HL-60 (cell line): ENCODE results near the gene TSHZ1.
A peak's percentile ranks its signal among the peaks of the same experiment; 100 is the strongest.

Source experiments
- DNase-seq, 2 experiments: peaks; one replicate each; pipeline ENCODE4 v3.0.0-alpha.2; 2010 to 2020; ENCODE audit warnings: low read depth in 1 of 2, low spot score in 1 of 2
- H3K27ac ChIP-seq: fragments of 250-450 bp; sonication (Bioruptor Pico); replicated peaks from 2 replicates; pipeline ENCODE4 v1.5.1; 2020; ENCODE audit warnings: mild to moderate bottlenecking, moderate library complexity
- H3K27me3 ChIP-seq: fragments of 250-450 bp; sonication (Bioruptor Pico); 2 replicates; pipeline ENCODE4 v1.5.1; 2021; ENCODE audit warnings: mild to moderate bottlenecking, moderate library complexity; ENCODE audit not compliant: insufficient read depth, poor library complexity, severe bottlenecking
- H3K4me3 ChIP-seq: replicated peaks from 2 replicates; pipeline ENCODE4 v1.5.1; 2011; ENCODE audit warnings: mild to moderate bottlenecking, control low read depth, low read length; ENCODE audit not compliant: insufficient read depth
- GABPA ChIP-seq: IDR thresholded peaks from 2 replicates; pipeline ENCODE4 v1.6.1; 2012; ENCODE audit warnings: low read depth
- POLR2AphosphoS5 ChIP-seq: IDR thresholded peaks from 2 replicates; pipeline ENCODE4 v1.6.1; 2012; ENCODE audit warnings: low read depth
- SPI1 ChIP-seq: IDR thresholded peaks from 2 replicates; pipeline ENCODE4 v1.6.1; 2012; ENCODE audit warnings: low read depth, mild to moderate bottlenecking, borderline replicate concordance
- TF ChIP-seq, protein P1 (sequence below): IDR thresholded peaks from one replicate; pipeline ENCODE4 v1.5.1; 2011; ENCODE audit warnings: low read length, control low read depth, inconsistent platforms; ENCODE audit not compliant: insufficient read depth
- TF ChIP-seq, protein P2 (sequence below): IDR thresholded peaks from 2 replicates; pipeline ENCODE4 v1.6.1; 2012; ENCODE audit warnings: low read depth; ENCODE audit not compliant: insufficient replicate concordance

Gene TSHZ1

GRCh38 chr18:75248426-75249174 is 38.0 kb downstream of the TSHZ1 start:
- Histone ChIP-seq H3K4me3 (no peak overlapping the region), H3K27me3 (no peaks in the 10 kb centered on the region), H3K27ac (peak overlapping the region; percentile 85)
- TF ChIP-seq POLR2AphosphoS5: no peak
- TF ChIP-seq, protein P1, sequence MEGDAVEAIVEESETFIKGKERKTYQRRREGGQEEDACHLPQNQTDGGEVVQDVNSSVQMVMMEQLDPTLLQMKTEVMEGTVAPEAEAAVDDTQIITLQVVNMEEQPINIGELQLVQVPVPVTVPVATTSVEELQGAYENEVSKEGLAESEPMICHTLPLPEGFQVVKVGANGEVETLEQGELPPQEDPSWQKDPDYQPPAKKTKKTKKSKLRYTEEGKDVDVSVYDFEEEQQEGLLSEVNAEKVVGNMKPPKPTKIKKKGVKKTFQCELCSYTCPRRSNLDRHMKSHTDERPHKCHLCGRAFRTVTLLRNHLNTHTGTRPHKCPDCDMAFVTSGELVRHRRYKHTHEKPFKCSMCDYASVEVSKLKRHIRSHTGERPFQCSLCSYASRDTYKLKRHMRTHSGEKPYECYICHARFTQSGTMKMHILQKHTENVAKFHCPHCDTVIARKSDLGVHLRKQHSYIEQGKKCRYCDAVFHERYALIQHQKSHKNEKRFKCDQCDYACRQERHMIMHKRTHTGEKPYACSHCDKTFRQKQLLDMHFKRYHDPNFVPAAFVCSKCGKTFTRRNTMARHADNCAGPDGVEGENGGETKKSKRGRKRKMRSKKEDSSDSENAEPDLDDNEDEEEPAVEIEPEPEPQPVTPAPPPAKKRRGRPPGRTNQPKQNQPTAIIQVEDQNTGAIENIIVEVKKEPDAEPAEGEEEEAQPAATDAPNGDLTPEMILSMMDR: no peak
- no peak for TF ChIP-seq SPI1
- TF ChIP-seq, protein P2, sequence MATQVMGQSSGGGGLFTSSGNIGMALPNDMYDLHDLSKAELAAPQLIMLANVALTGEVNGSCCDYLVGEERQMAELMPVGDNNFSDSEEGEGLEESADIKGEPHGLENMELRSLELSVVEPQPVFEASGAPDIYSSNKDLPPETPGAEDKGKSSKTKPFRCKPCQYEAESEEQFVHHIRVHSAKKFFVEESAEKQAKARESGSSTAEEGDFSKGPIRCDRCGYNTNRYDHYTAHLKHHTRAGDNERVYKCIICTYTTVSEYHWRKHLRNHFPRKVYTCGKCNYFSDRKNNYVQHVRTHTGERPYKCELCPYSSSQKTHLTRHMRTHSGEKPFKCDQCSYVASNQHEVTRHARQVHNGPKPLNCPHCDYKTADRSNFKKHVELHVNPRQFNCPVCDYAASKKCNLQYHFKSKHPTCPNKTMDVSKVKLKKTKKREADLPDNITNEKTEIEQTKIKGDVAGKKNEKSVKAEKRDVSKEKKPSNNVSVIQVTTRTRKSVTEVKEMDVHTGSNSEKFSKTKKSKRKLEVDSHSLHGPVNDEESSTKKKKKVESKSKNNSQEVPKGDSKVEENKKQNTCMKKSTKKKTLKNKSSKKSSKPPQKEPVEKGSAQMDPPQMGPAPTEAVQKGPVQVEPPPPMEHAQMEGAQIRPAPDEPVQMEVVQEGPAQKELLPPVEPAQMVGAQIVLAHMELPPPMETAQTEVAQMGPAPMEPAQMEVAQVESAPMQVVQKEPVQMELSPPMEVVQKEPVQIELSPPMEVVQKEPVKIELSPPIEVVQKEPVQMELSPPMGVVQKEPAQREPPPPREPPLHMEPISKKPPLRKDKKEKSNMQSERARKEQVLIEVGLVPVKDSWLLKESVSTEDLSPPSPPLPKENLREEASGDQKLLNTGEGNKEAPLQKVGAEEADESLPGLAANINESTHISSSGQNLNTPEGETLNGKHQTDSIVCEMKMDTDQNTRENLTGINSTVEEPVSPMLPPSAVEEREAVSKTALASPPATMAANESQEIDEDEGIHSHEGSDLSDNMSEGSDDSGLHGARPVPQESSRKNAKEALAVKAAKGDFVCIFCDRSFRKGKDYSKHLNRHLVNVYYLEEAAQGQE: no peak
- TF ChIP-seq GABPA: no peak
- DNase-seq: no peak

- DNase-seq: no peak
- Histone ChIP-seq H3K27ac (no peak overlapping the region), H3K4me3 (no peak overlapping the region), H3K27me3 (no peaks in the 10 kb centered on the region)
- TF ChIP-seq SPI1: no peak
- TF ChIP-seq POLR2AphosphoS5: no peak
- TF ChIP-seq, protein P1: no peak
- TF ChIP-seq GABPA: no peak
- TF ChIP-seq, protein P2: no peak
Measured at GRCh38 chr18:75249175-75249518, 38.5 kb downstream of the TSHZ1 start.

DNA sequence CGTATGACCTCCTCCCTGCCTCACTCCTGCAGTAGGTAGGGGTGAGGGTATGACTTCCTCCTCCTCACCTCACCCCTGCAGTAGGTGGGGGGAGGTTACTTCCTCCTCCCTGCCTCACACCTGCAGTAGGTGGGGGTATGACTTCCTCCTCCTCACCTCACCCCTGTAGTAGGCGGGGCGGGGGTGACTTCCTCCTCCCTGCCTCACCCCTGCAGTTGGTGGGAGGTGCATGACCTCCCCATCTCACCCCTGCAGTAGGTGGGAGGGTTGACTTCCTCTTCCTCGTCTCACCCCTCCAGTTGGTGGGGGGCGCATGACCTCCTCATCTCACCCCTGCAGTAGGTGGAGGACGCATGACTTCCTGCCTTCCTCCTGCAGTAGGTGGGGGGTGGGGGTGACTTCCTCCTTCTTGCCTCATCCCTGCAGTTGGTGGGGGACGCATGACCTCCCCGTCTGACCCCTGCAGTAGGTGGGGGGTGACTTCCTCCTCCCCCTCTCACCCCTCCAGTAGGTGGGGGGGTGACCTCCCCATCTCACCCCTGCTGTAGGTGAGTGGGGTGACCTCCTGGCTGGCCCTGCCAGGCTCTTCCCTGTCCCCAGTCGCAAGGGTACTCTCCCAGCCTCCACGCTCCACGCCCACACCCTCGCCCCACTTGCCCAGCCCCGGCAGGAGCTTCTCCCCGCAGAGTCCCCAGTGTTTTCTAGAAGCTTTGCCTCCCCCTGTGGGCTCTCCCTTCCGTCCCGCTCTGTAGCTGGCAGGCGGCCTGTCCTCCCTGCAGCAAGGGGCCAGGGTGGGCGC is 39.3 kb downstream of the TSHZ1 start:
- peak; percentile 68 to 95 for DNase-seq
- Histone ChIP-seq H3K27me3 (no peaks in the 10 kb centered on the region), H3K4me3 (no peak overlapping the region), H3K27ac (no peak overlapping the region)
- TF ChIP-seq GABPA: no peak
- TF ChIP-seq, protein P2: no peak
- peak; percentile 46; the same call in 1 of the 2 replicates for TF ChIP-seq POLR2AphosphoS5
- TF ChIP-seq SPI1: peak; percentile 56; the same call in 1 of the 2 replicates
- TF ChIP-seq, protein P1: no peak
